Transverse colon (tissue), 4 donors: ENCODE measurements around the gene MADD. TPM values are rescaled to one million over a fixed set of nuclear protein-coding genes. Genes with fewer than 3 reads are reported as not detected.

Experiments used
- DNase-seq: peaks from one replicate; pipeline ENCODE4 v3.0.0-alpha.2; 2019
- H3K27ac ChIP-seq, 4 donors: fragments of 200-600 bp; sonication (generic); 2 replicates each; pipeline ENCODE4 v1.5.1; 2016 to 2018; ENCODE audit warnings: inconsistent platforms in 4 of 4
- H3K27me3 ChIP-seq: fragments of 200-600 bp; sonication (generic); 2 replicates; pipeline ENCODE4 v1.5.1; 2017; ENCODE audit warnings: inconsistent platforms
- H3K36me3 ChIP-seq, 4 donors: fragments of 200-600 bp; sonication (generic); 2 replicates each; pipeline ENCODE4 v1.5.1; 2017 to 2019; ENCODE audit warnings: inconsistent platforms in 4 of 4
- H3K4me1 ChIP-seq, 4 donors: fragments of 200-600 bp; sonication (generic); 2 replicates each; pipeline ENCODE4 v1.5.1; 2017 to 2020; ENCODE audit warnings: inconsistent platforms in 4 of 4
- H3K4me3 ChIP-seq, 4 donors: fragments of 200-600 bp; sonication (generic); 1 replicate in 1 of 4; 2 replicates in 3 of 4; pipeline versions ENCODE4 v1.5.1 to v1.6.1; 2017 to 2019; ENCODE audit warnings: inconsistent platforms in 4 of 4
- H3K9me3 ChIP-seq, 2 donors: fragments of 200-600 bp; sonication (generic); 2 replicates each; pipeline ENCODE4 v1.5.1; 2017 to 2019; ENCODE audit warnings: inconsistent platforms in 2 of 2
- CTCF ChIP-seq, 5 experiments: fragments of 200-600 bp in 3 of 5; fragments of 450-650 bp in 2 of 5; sonication (generic) in 3 of 5; IDR thresholded peaks; 1 replicate in 2 of 5; 2 replicates in 3 of 5; pipeline ENCODE4 v1.5.1; 2016 to 2017; ENCODE audit warnings: antibody characterized with exemption in 5 of 5, inconsistent platforms in 3 of 5, mild to moderate bottlenecking in 2 of 5, moderate library complexity in 1 of 5
- EP300 ChIP-seq: sonication (generic); formaldehyde crosslinking; IDR thresholded peaks from one replicate; pipeline ENCODE4 v1.6.1; 2017; ENCODE audit warnings: antibody characterized with exemption, low read depth
- POLR2A ChIP-seq: fragments of 450-650 bp; IDR thresholded peaks from one replicate; pipeline ENCODE4 v1.6.1; 2016; ENCODE audit warnings: antibody characterized with exemption, mild to moderate bottlenecking, moderate library complexity
- POLR2AphosphoS5 ChIP-seq, 3 donors: sonication (generic); formaldehyde crosslinking; IDR thresholded peaks; one replicate each; pipeline ENCODE4 v1.6.1; 2016; ENCODE audit warnings: antibody characterized with exemption in 3 of 3
- WGBS, 2 donors: methylation state at CpG; one replicate each; pipeline ENCODE4 v1.1.5; 2018; ENCODE audit warnings: low coverage in 1 of 2; 5-methylcytosine and 5-hydroxymethylcytosine counted together
- in situ Hi-C, 4 donors: fragments of 200-750 bp; cut with MboI; loops; one replicate each; pipeline versions ENCODE4 v1.15.0 to v1.15.1; 2017; ENCODE audit warnings: low sequenced_read_pairs in 3 of 4, low pct_ligation_motif_present in 1 of 4, low pct_unique_long_range_greater_than_20kb in 1 of 4
- intact Hi-C: fragments of 100-400 bp; cut with DNase I; formaldehyde crosslinking; loops from one replicate; pipeline ENCODE4 v1.15.1; 2023; ENCODE audit warnings: low total_unique reads
- total RNA-seq, 4 donors: library from RNA; depleted of rRNA; stranded (reverse); fragments of >200 nt; gene quantifications; one replicate each; pipeline ENCODE4 v1.1.0, GENCODE V29; 2016

The MADD gene
- total RNA-seq, 4 donors from 2014 or later = 64.3 to 285 (median 71.8) TPM

GRCh38 chr11:47264521-47264920 lies 5.4 kb upstream of the MADD start:
- H3K4me3 ChIP-seq = no peak overlapping the region
- no peak for TF ChIP-seq CTCF (IDR thresholded peaks at IDR 0.05)
- no peak for TF ChIP-seq EP300
- TF ChIP-seq POLR2A = no peak
- TF ChIP-seq POLR2AphosphoS5 (IDR thresholded peaks at IDR 0.05) = no peak
- in situ Hi-C loops (loop anchor here in 1 of 4 donors (10.0 kb wide), 1 partner anchor 90 kb away; the partner anchor contains the start of gene ARFGAP2), intact Hi-C loops (no loop called here)
- peaks cover 12 to 35% (median 29%) of the 10 kb centered on the region in 4 donors for H3K4me1 ChIP-seq
- no peaks in the 10 kb centered on the region for H3K9me3 ChIP-seq
- no peaks in the 10 kb centered on the region for H3K27me3 ChIP-seq
- WGBS, 2 donors = 80 to 84% methylated on average over 1 to 4 of the region's 4 CpGs
- DNase-seq = no peak
- no peaks in the 10 kb centered on the region for H3K36me3 ChIP-seq
- no peak overlapping the region for H3K27ac ChIP-seq

- Histone ChIP-seq H3K4me1 (peaks cover 26 to 49% (median 41%) of the 10 kb centered on the region in 4 donors), H3K27ac (peak overlapping the region; percentile 94 to 98 (median 97)), H3K4me3 (no peak overlapping the region), H3K9me3 (no peaks in the 10 kb centered on the region), H3K27me3 (no peaks in the 10 kb centered on the region), H3K36me3 (no peaks in the 10 kb centered on the region)
- in situ Hi-C loops = loop anchor here in 1 of 4 donors (10.0 kb wide), 1 partner anchor 93 kb away; the partner anchor contains the start of gene ARFGAP2
- TF ChIP-seq EP300 = no peak
- no peak for TF ChIP-seq POLR2A
- no peak for TF ChIP-seq POLR2AphosphoS5 (IDR thresholded peaks at IDR 0.05)
- TF ChIP-seq CTCF (IDR thresholded peaks at IDR 0.05) = no peak
- intact Hi-C loops = no loop called here
- no peak for DNase-seq
- 76% methylated on average over 6 of the region's 6 CpGs; no CpG with 5 or more reads in 1 of the 2 donors for WGBS, 2 donors
Observed at GRCh38 chr11:47267876-47268275, 2.1 kb upstream of the MADD start.

GRCh38 chr11:47268448-47269001 lies 1.4 kb upstream of the MADD start:
- Histone ChIP-seq H3K27ac (peak overlapping the region; percentile 94 to 98 (median 97)), H3K4me1 (peaks cover 26 to 51% (median 41%) of the 10 kb centered on the region in 4 donors), H3K4me3 (peak overlapping the region in 2 of 4 donors; percentile 87 to 95), H3K27me3 (no peaks in the 10 kb centered on the region), H3K9me3 (no peaks in the 10 kb centered on the region), H3K36me3 (no peaks in the 10 kb centered on the region)
- WGBS, 2 donors = 46 to 60% methylated on average over 5 to 13 of the region's 13 CpGs
- in situ Hi-C loops (loop anchor here in 1 of 4 donors (10.0 kb wide), 1 partner anchor 94 kb away; the partner anchor contains the start of gene ARFGAP2), intact Hi-C loops (no loop called here)
- DNase-seq = no peak
- TF ChIP-seq EP300 = no peak
- no peak for TF ChIP-seq POLR2A
- no peak for TF ChIP-seq POLR2AphosphoS5 (IDR thresholded peaks at IDR 0.05)
- TF ChIP-seq CTCF (IDR thresholded peaks at IDR 0.05) = no peak

- H3K36me3 ChIP-seq = peaks cover 0 to under 1% (median 0%) of the 10 kb centered on the region in 4 donors
- peak; percentile 91 for DNase-seq
- TF ChIP-seq CTCF (IDR thresholded peaks at IDR 0.05) (peak in 4 of 5 experiments; percentile 24 to 60 (median 42)), POLR2A (peak; percentile 62), POLR2AphosphoS5 (IDR thresholded peaks at IDR 0.05) (peak in 2 of 3 donors; percentile 26 to 61), EP300 (no peak)
- in situ Hi-C loops (loop anchor here in 1 of 4 donors (10.0 kb wide), 1 partner anchor 94 kb away; the partner anchor contains the start of gene ARFGAP2), intact Hi-C loops (no loop called here)
- peak overlapping the region; percentile 63 to 95 (median 88) for H3K4me3 ChIP-seq
- peaks cover 26 to 51% (median 41%) of the 10 kb centered on the region in 4 donors for H3K4me1 ChIP-seq
- peak overlapping the region; percentile 94 to 98 (median 97) for H3K27ac ChIP-seq
- no peaks in the 10 kb centered on the region for H3K9me3 ChIP-seq
- WGBS, 2 donors = 2% methylated on average over 44 of the region's 52 CpGs; no CpG with 5 or more reads in 1 of the 2 donors
- H3K27me3 ChIP-seq = no peaks in the 10 kb centered on the region
Observed at GRCh38 chr11:47269002-47269828, 718 bp upstream of the MADD start.
